Sigmoid colon (tissue), 7 donors: ENCODE measurements around the gene NR6A1. TPM values are rescaled to one million over a fixed set of nuclear protein-coding genes. Genes with fewer than 3 reads are reported as not detected.

Experiments used
- DNase-seq: peaks from one replicate; pipeline ENCODE4 v3.0.0-alpha.2; 2019
- H3K27ac ChIP-seq, 4 donors: fragments of 200-600 bp; sonication (generic); one replicate each; pipeline ENCODE4 v1.5.1; 2016 to 2019; ENCODE audit warnings: mild to moderate bottlenecking in 1 of 4
- H3K27me3 ChIP-seq, 3 donors: fragments of 200-600 bp; sonication (generic); one replicate each; pipeline ENCODE4 v1.5.1; 2019; ENCODE audit warnings: mild to moderate bottlenecking in 1 of 3
- H3K36me3 ChIP-seq, 4 donors: fragments of 200-600 bp; sonication (generic); one replicate each; pipeline ENCODE4 v1.5.1; 2016 to 2019
- H3K4me1 ChIP-seq, 4 donors: fragments of 200-600 bp; sonication (generic); one replicate each; pipeline ENCODE4 v1.5.1; 2017 to 2019
- H3K4me3 ChIP-seq, 4 donors: fragments of 200-600 bp; sonication (generic); one replicate each; pipeline ENCODE4 v1.5.1; 2017 to 2019; ENCODE audit warnings: mild to moderate bottlenecking in 2 of 4, moderate library complexity in 1 of 4
- H3K9me3 ChIP-seq, 4 donors: fragments of 200-600 bp in 3 of 4; sonication (generic) in 3 of 4; one replicate each; pipeline versions ENCODE4 v1.5.1 to v1.6.1; 2013 to 2019
- CTCF ChIP-seq, 4 experiments: fragments of 450-650 bp in 3 of 4; fragments of 200-600 bp in 1 of 4; IDR thresholded peaks; one replicate each; pipeline ENCODE4 v1.5.1; 2016 to 2019; ENCODE audit warnings: antibody characterized with exemption in 4 of 4, mild to moderate bottlenecking in 3 of 4, moderate library complexity in 2 of 4
- EP300 ChIP-seq, 4 donors: sonication (generic); formaldehyde crosslinking; IDR thresholded peaks; one replicate each; pipeline ENCODE4 v1.6.1; 2017; ENCODE audit warnings: antibody characterized with exemption in 4 of 4
- POLR2A ChIP-seq, 2 donors: fragments of 450-650 bp; IDR thresholded peaks; one replicate each; pipeline ENCODE4 v1.6.1; 2016; ENCODE audit warnings: antibody characterized with exemption in 2 of 2, mild to moderate bottlenecking in 2 of 2, moderate library complexity in 2 of 2
- POLR2AphosphoS5 ChIP-seq, 4 donors: sonication (generic); formaldehyde crosslinking; IDR thresholded peaks; one replicate each; pipeline ENCODE4 v1.6.1; 2017; ENCODE audit warnings: antibody characterized with exemption in 4 of 4
- WGBS, 2 donors: extraction: QIAGEN DNeasy Blood & Tissue Kit; methylation state at CpG; one replicate each; pipeline ENCODE4 v1.1.7; 2013; 5-methylcytosine and 5-hydroxymethylcytosine counted together
- intact Hi-C: fragments of 100-400 bp; cut with DNase I; formaldehyde crosslinking; loops from one replicate; pipeline ENCODE4 v1.15.1; 2023
- polyA plus RNA-seq, 3 donors: library from polyadenylated mRNA; stranded (reverse); fragments of 200-250 nt; gene quantifications; one replicate each; pipeline ENCODE4 v1.2.3, GENCODE V29; 2013
- total RNA-seq, 4 donors: library from RNA; depleted of rRNA; stranded (reverse); fragments of >200 nt; gene quantifications; one replicate each; pipeline ENCODE4 v1.1.0, GENCODE V29; 2016
- donor health status: healthy with polysubstance abuse.
- donor health status: Bipolar disorder and iron deficiency.
- donor health status: healthy.

NR6A1 gene
- total and polyA plus RNA-seq, 7 donors: 0.60 to 3.0 (median 1.8) TPM

- WGBS, 2 donors: 93 to 94% methylated on average over 6 of the region's 6 CpGs
- TF ChIP-seq POLR2AphosphoS5 (IDR thresholded peaks at IDR 0.05) (no peak), POLR2A (IDR thresholded peaks at IDR 0.05) (no peak), EP300 (IDR thresholded peaks at IDR 0.05) (no peak)
- Histone ChIP-seq H3K4me3 (no peak overlapping the region), H3K27ac (peak overlapping the region in 1 of 4 donors; percentile 16), H3K36me3 (peaks cover 0 to 20% (median 7%) of the 10 kb centered on the region in 4 donors), H3K9me3 (no peaks in the 10 kb centered on the region), H3K27me3 (no peaks in the 10 kb centered on the region), H3K4me1 (peaks cover 0 to 38% (median 28%) of the 10 kb centered on the region in 4 donors)
- intact Hi-C loops: no loop called here
- no peak for DNase-seq
Observed at GRCh38 chr9:124801356-124801755, 30.2 kb upstream of the NR6A1 start.

- peaks cover 0 to 45% (median 36%) of the 10 kb centered on the region in 4 donors for H3K4me1 ChIP-seq
- intact Hi-C loops: no loop called here
- no peak for TF ChIP-seq CTCF (IDR thresholded peaks at IDR 0.05)
- no peak for TF ChIP-seq EP300 (IDR thresholded peaks at IDR 0.05)
- no peak for TF ChIP-seq POLR2A (IDR thresholded peaks at IDR 0.05)
- TF ChIP-seq POLR2AphosphoS5 (IDR thresholded peaks at IDR 0.05): no peak
- 68 to 75% methylated on average over 15 of the region's 15 CpGs for WGBS, 2 donors
- H3K27me3 ChIP-seq: no peaks in the 10 kb centered on the region
- peaks cover 0 to 20% (median 7%) of the 10 kb centered on the region in 4 donors for H3K36me3 ChIP-seq
- DNase-seq: no peak
- no peak overlapping the region for H3K4me3 ChIP-seq
- H3K9me3 ChIP-seq: no peaks in the 10 kb centered on the region
- peak overlapping the region; percentile 7 to 32 (median 14) for H3K27ac ChIP-seq
Observed at GRCh38 chr9:124800306-124801259, 29.5 kb upstream of the NR6A1 start.

GRCh38 chr9:124799274-124800006 lies 28.3 kb upstream of the NR6A1 start:
- 87 to 94% methylated on average over 13 of the region's 13 CpGs for WGBS, 2 donors
- H3K4me3 ChIP-seq: no peak overlapping the region
- no peaks in the 10 kb centered on the region for H3K9me3 ChIP-seq
- no peaks in the 10 kb centered on the region for H3K27me3 ChIP-seq
- H3K4me1 ChIP-seq: peaks cover 0 to 46% (median 36%) of the 10 kb centered on the region in 4 donors
- TF ChIP-seq POLR2A (IDR thresholded peaks at IDR 0.05) (no peak), POLR2AphosphoS5 (IDR thresholded peaks at IDR 0.05) (no peak), EP300 (IDR thresholded peaks at IDR 0.05) (no peak), CTCF (IDR thresholded peaks at IDR 0.05) (no peak)
- no peak overlapping the region for H3K27ac ChIP-seq
- DNase-seq: no peak
- peaks cover 0 to 11% (median 5%) of the 10 kb centered on the region in 4 donors for H3K36me3 ChIP-seq
- intact Hi-C loops: no loop called here

GRCh38 chr9:124797343-124798103 lies 26.4 kb upstream of the NR6A1 start:
- Histone ChIP-seq H3K27ac (peak overlapping the region; percentile 65 to 85 (median 78)), H3K4me3 (no peak overlapping the region), H3K4me1 (peaks cover 0 to 48% (median 38%) of the 10 kb centered on the region in 4 donors), H3K9me3 (no peaks in the 10 kb centered on the region), H3K36me3 (peaks cover 0 to 11% (median 2%) of the 10 kb centered on the region in 4 donors), H3K27me3 (no peaks in the 10 kb centered on the region)
- 84 to 87% methylated on average over 10 of the region's 10 CpGs for WGBS, 2 donors
- peak; percentile 91 for DNase-seq
- intact Hi-C loops: loop anchor here (2.0 kb wide), 1 partner anchor 17 kb away; no protein-coding TSS in a partner anchor
- TF ChIP-seq CTCF (IDR thresholded peaks at IDR 0.05) (no peak), POLR2A (IDR thresholded peaks at IDR 0.05) (no peak), POLR2AphosphoS5 (IDR thresholded peaks at IDR 0.05) (peak in 3 of 4 donors; percentile 29 to 62 (median 59)), EP300 (IDR thresholded peaks at IDR 0.05) (no peak)
